GM23338 (cell line): ENCODE measurements around the gene LUZP2. TPM values are rescaled to one million over a fixed set of nuclear protein-coding genes. Genes with fewer than 3 reads are reported as not detected.

Source experiments
- ATAC-seq: fragments of 200-7000 bp; cut with Tn5 transposase; 3 replicates; pipeline ENCODE4 v1.9.1; 2020
- DNase-seq: peaks from one replicate; pipeline ENCODE4 v3.0.0-alpha.2; 2015; ENCODE audit warnings: low spot score
- H2AFZ ChIP-seq: fragments of 200-600 bp; sonication (generic); 2 replicates; pipeline ENCODE4 v1.8.0; 2016; ENCODE audit warnings: antibody characterized with exemption, mild to moderate bottlenecking, moderate library complexity
- H3F3A ChIP-seq: fragments of 200-600 bp; sonication (generic); replicated peaks from 2 replicates; pipeline ENCODE4 v1.8.0; 2017; ENCODE audit warnings: antibody characterized with exemption, mixed run types, low read depth
- H3K27ac ChIP-seq: fragments of 200-600 bp; sonication (generic); 2 replicates; pipeline ENCODE4 v1.6.1; 2016; ENCODE audit warnings: low read depth
- H3K27me3 ChIP-seq: fragments of 200-600 bp; sonication (generic); 2 replicates; pipeline ENCODE4 v1.8.0; 2016; ENCODE audit warnings: mild to moderate bottlenecking, mixed run types, moderate library complexity; ENCODE audit not compliant: insufficient read depth
- H3K36me3 ChIP-seq: fragments of 200-600 bp; sonication (generic); 2 replicates; pipeline ENCODE4 v1.8.0; 2016; ENCODE audit warnings: mild to moderate bottlenecking; ENCODE audit not compliant: insufficient read depth
- H3K4me1 ChIP-seq: fragments of 200-600 bp; sonication (generic); 2 replicates; pipeline ENCODE4 v1.8.0; 2016; ENCODE audit warnings: mild to moderate bottlenecking, moderate library complexity; ENCODE audit not compliant: insufficient read depth
- H3K4me2 ChIP-seq: fragments of 200-600 bp; sonication (generic); 2 replicates; pipeline ENCODE4 v1.7.1; 2017; ENCODE audit warnings: mixed run types
- H3K4me3 ChIP-seq: fragments of 200-600 bp; sonication (generic); 2 replicates; pipeline ENCODE4 v1.6.1; 2016; ENCODE audit warnings: mixed run types
- H3K79me2 ChIP-seq: fragments of 200-600 bp; sonication (generic); replicated peaks from 2 replicates; pipeline ENCODE4 v1.8.0; 2017; ENCODE audit warnings: mild to moderate bottlenecking; ENCODE audit not compliant: insufficient read depth
- H3K9me2 ChIP-seq: fragments of 200-600 bp; sonication (generic); 2 replicates; pipeline ENCODE4 v1.8.0; 2017; ENCODE audit not compliant: insufficient read depth
- H4K20me1 ChIP-seq: fragments of 200-600 bp; sonication (generic); replicated peaks from 2 replicates; pipeline ENCODE4 v1.8.0; 2017; ENCODE audit warnings: mild to moderate bottlenecking; ENCODE audit not compliant: insufficient read depth
- H3K27ac Mint-ChIP-seq: 2 replicates; pipeline ENCODE4 v1.8.0; 2020; ENCODE audit warnings: inconsistent platforms, mild to moderate bottlenecking, moderate library complexity, mixed read lengths
- H3K27me3 Mint-ChIP-seq: 3 replicates; pipeline ENCODE4 v1.8.0; 2022; ENCODE audit warnings: low read depth, mild to moderate bottlenecking, moderate library complexity, mixed read lengths, inconsistent platforms; ENCODE audit not compliant: insufficient read depth, poor library complexity
- H3K36me3 Mint-ChIP-seq: 3 replicates; pipeline ENCODE4 v1.8.0; 2021; ENCODE audit warnings: low read depth, mild to moderate bottlenecking, inconsistent platforms, moderate library complexity, mixed read lengths
- H3K4me1 Mint-ChIP-seq: 3 replicates; pipeline ENCODE4 v1.8.0; 2020; ENCODE audit warnings: mild to moderate bottlenecking, inconsistent platforms, mixed read lengths
- H3K4me3 Mint-ChIP-seq: 3 replicates; pipeline ENCODE4 v1.8.0; 2021; ENCODE audit warnings: moderate library complexity, mild to moderate bottlenecking, inconsistent platforms, mixed read lengths
- H3K9me3 Mint-ChIP-seq: 3 replicates; pipeline ENCODE4 v1.8.0; 2020; ENCODE audit warnings: moderate library complexity, mild to moderate bottlenecking, inconsistent platforms, mixed read lengths
- CREB1 ChIP-seq: fragments of 250-450 bp; sonication (Bioruptor Pico); IDR thresholded peaks from 2 replicates; pipeline ENCODE4 v1.5.0; 2020; ENCODE audit warnings: low read depth, mild to moderate bottlenecking, moderate library complexity
- NANOG ChIP-seq: IDR thresholded peaks from 2 replicates; pipeline ENCODE4 v1.6.1; 2016; ENCODE audit warnings: antibody characterized with exemption, borderline replicate concordance
- STAT1 ChIP-seq: IDR thresholded peaks from one replicate; pipeline ENCODE4 v1.6.1; 2016; ENCODE audit warnings: antibody characterized with exemption; ENCODE audit not compliant: unreplicated experiment
- ZNF331 ChIP-seq: fragments of 250-450 bp; sonication (Bioruptor Pico); IDR thresholded peaks from 2 replicates; pipeline ENCODE4 v1.5.0; 2020; ENCODE audit warnings: low read depth, mild to moderate bottlenecking, moderate library complexity
- polyA plus RNA-seq: library from polyadenylated mRNA; unstranded; fragments of >200 nt; fragmentation: Nextera tagmentation; extraction: Ambion mirVana; gene quantifications from 2 replicates; pipeline ENCODE4 v1.2.1, GENCODE V29; 2016
- total RNA-seq: library from RNA; depleted of rRNA; stranded (reverse); fragments of >200 nt; shearing (Covaris generic); gene quantifications from 2 replicates; pipeline ENCODE4 v1.2.3, GENCODE V29; 2014
- TF ChIP-seq, protein P1 (sequence below): IDR thresholded peaks from 2 replicates; pipeline ENCODE4 v1.6.1; 2016; ENCODE audit warnings: antibody characterized with exemption
- TF ChIP-seq, protein P2 (sequence below): fragments of 250-450 bp; sonication (Bioruptor Pico); IDR thresholded peaks from 2 replicates; pipeline ENCODE4 v1.5.0; 2020; ENCODE audit warnings: mild to moderate bottlenecking, moderate library complexity
- TF ChIP-seq, protein P3 (sequence below), 2 experiments: fragments of 200-600 bp in 1 of 2; sonication (generic) in 1 of 2; conservative IDR thresholded peaks; 2 replicates each; pipeline versions ENCODE4 v1.5.1 to v1.6.1; 2016 to 2017; ENCODE audit warnings: antibody characterized with exemption in 2 of 2, low read depth in 2 of 2, mild to moderate bottlenecking in 2 of 2, moderate library complexity in 1 of 2

Gene LUZP2
- total and polyA plus RNA-seq, 2 experiments from 2014 or later: 2.0 to 9.2 TPM

DNA sequence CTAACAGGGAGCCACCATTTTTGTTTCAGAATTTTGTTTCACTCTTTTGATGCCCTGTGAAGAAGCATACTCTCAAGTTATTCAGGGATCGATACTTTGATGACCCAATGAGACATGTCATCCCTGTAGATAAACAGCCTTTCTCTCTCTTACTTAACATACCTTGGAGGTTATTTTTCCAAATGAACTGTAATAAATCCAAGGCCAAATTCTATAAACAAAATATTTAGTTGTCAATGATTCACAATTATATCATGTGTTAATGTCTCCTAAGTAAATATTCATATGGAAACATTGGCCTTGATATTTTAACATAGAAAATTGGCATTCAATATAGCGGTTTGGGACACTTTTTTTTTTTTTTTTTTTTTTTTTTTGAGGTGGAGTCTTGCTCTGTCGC is 97.5 kb downstream of the LUZP2 start:
- Histone ChIP-seq H4K20me1 (no peaks in the 10 kb centered on the region), H3K4me2 (no peak overlapping the region), H3K4me1 (no peaks in the 10 kb centered on the region), H3K27ac (no peak overlapping the region), H3K79me2 (no peaks in the 10 kb centered on the region), H3K9me2 (no peaks in the 10 kb centered on the region), H2AFZ (no peak overlapping the region), H3K4me3 (no peak overlapping the region), H3K36me3 (no peaks in the 10 kb centered on the region), H3F3A (no peaks in the 10 kb centered on the region), H3K27me3 (no peaks in the 10 kb centered on the region)
- no peaks in the 10 kb centered on the region for H3K36me3 Mint-ChIP-seq
- H3K27me3 Mint-ChIP-seq: no peaks in the 10 kb centered on the region
- no peak overlapping the region for H3K4me3 Mint-ChIP-seq
- H3K4me1 Mint-ChIP-seq: no peaks in the 10 kb centered on the region
- TF ChIP-seq, protein P1, sequence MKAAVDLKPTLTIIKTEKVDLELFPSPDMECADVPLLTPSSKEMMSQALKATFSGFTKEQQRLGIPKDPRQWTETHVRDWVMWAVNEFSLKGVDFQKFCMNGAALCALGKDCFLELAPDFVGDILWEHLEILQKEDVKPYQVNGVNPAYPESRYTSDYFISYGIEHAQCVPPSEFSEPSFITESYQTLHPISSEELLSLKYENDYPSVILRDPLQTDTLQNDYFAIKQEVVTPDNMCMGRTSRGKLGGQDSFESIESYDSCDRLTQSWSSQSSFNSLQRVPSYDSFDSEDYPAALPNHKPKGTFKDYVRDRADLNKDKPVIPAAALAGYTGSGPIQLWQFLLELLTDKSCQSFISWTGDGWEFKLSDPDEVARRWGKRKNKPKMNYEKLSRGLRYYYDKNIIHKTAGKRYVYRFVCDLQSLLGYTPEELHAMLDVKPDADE: no peak
- TF ChIP-seq NANOG (no peak), CREB1 (CRISPR knock-in tag) (no peak), ZNF331 (no peak), STAT1 (no peak)
- TF ChIP-seq, protein P2, sequence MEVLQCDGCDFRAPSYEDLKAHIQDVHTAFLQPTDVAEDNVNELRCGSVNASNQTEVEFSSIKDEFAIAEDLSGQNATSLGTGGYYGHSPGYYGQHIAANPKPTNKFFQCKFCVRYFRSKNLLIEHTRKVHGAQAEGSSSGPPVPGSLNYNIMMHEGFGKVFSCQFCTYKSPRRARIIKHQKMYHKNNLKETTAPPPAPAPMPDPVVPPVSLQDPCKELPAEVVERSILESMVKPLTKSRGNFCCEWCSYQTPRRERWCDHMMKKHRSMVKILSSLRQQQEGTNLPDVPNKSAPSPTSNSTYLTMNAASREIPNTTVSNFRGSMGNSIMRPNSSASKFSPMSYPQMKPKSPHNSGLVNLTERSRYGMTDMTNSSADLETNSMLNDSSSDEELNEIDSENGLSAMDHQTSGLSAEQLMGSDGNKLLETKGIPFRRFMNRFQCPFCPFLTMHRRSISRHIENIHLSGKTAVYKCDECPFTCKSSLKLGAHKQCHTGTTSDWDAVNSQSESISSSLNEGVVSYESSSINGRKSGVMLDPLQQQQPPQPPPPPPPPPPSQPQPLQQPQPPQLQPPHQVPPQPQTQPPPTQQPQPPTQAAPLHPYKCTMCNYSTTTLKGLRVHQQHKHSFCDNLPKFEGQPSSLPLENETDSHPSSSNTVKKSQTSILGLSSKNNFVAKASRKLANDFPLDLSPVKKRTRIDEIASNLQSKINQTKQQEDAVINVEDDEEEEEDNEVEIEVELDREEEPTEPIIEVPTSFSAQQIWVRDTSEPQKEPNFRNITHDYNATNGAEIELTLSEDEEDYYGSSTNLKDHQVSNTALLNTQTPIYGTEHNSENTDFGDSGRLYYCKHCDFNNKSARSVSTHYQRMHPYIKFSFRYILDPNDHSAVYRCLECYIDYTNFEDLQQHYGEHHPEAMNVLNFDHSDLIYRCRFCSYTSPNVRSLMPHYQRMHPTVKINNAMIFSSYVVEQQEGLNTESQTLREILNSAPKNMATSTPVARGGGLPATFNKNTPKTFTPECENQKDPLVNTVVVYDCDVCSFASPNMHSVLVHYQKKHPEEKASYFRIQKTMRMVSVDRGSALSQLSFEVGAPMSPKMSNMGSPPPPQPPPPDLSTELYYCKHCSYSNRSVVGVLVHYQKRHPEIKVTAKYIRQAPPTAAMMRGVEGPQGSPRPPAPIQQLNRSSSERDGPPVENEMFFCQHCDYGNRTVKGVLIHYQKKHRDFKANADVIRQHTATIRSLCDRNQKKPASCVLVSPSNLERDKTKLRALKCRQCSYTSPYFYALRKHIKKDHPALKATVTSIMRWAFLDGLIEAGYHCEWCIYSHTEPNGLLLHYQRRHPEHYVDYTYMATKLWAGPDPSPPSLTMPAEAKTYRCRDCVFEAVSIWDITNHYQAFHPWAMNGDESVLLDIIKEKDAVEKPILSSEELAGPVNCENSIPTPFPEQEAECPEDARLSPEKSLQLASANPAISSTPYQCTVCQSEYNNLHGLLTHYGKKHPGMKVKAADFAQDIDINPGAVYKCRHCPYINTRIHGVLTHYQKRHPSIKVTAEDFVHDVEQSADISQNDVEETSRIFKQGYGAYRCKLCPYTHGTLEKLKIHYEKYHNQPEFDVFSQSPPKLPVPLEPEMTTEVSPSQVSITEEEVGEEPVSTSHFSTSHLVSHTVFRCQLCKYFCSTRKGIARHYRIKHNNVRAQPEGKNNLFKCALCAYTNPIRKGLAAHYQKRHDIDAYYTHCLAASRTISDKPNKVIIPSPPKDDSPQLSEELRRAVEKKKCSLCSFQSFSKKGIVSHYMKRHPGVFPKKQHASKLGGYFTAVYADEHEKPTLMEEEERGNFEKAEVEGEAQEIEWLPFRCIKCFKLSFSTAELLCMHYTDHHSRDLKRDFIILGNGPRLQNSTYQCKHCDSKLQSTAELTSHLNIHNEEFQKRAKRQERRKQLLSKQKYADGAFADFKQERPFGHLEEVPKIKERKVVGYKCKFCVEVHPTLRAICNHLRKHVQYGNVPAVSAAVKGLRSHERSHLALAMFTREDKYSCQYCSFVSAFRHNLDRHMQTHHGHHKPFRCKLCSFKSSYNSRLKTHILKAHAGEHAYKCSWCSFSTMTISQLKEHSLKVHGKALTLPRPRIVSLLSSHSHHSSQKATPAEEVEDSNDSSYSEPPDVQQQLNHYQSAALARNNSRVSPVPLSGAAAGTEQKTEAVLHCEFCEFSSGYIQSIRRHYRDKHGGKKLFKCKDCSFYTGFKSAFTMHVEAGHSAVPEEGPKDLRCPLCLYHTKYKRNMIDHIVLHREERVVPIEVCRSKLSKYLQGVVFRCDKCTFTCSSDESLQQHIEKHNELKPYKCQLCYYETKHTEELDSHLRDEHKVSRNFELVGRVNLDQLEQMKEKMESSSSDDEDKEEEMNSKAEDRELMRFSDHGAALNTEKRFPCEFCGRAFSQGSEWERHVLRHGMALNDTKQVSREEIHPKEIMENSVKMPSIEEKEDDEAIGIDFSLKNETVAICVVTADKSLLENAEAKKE (CRISPR knock-in tag): no peak
- TF ChIP-seq, protein P3, sequence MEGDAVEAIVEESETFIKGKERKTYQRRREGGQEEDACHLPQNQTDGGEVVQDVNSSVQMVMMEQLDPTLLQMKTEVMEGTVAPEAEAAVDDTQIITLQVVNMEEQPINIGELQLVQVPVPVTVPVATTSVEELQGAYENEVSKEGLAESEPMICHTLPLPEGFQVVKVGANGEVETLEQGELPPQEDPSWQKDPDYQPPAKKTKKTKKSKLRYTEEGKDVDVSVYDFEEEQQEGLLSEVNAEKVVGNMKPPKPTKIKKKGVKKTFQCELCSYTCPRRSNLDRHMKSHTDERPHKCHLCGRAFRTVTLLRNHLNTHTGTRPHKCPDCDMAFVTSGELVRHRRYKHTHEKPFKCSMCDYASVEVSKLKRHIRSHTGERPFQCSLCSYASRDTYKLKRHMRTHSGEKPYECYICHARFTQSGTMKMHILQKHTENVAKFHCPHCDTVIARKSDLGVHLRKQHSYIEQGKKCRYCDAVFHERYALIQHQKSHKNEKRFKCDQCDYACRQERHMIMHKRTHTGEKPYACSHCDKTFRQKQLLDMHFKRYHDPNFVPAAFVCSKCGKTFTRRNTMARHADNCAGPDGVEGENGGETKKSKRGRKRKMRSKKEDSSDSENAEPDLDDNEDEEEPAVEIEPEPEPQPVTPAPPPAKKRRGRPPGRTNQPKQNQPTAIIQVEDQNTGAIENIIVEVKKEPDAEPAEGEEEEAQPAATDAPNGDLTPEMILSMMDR (conservative IDR thresholded peaks at IDR 0.05; ENCODE audit: low read depth in 2 of 2): no peak
- no peak for DNase-seq
- H3K9me3 Mint-ChIP-seq: no peaks in the 10 kb centered on the region
- no peak overlapping the region for H3K27ac Mint-ChIP-seq
- no peak for ATAC-seq
